ENCODE data around the gene M6PR. TPM values are rescaled to one million over a fixed set of nuclear protein-coding genes. Genes with fewer than 3 reads are reported as not detected.
"Not testable (repeated sequence)": the region's sequence is repeated elsewhere in the genome, so short reads cannot be mapped to it uniquely, and the experiment has no call there.

The M6PR gene
- total RNA-seq, 6 experiments from 2014 or later, result 138 to 160 (median 151) TPM

- DNase-seq, result no peak
- H3K4me1 Mint-ChIP-seq (ENCODE audit: low read depth), result peaks cover 30% of the 10 kb centered on the region
- peaks cover 2% of the 10 kb centered on the region; the same call in 1 of the 2 replicates for H3K27me3 Mint-ChIP-seq (ENCODE audit: insufficient read depth)
- no peaks in the 10 kb centered on the region for H3K9me3 Mint-ChIP-seq
- H3K4me3 Mint-ChIP-seq, result no peak overlapping the region
- no peak overlapping the region for H3K27ac Mint-ChIP-seq
- no peak for TF ChIP-seq CTCF (IDR thresholded peaks at IDR 0.05)
- peaks cover 9% of the 10 kb centered on the region for H3K36me3 Mint-ChIP-seq (ENCODE audit: low read depth)
These were observed 2.7 kb downstream of the M6PR start for GRCh38 chr12:8946733-8947132.

- H3K9me3 Mint-ChIP-seq, result no peaks in the 10 kb centered on the region
- H3K27me3 Mint-ChIP-seq (ENCODE audit: insufficient read depth), result no peaks in the 10 kb centered on the region
- H3K4me3 Mint-ChIP-seq, result no peak overlapping the region
- DNase-seq, result no peak
- peaks cover 9% of the 10 kb centered on the region for H3K36me3 Mint-ChIP-seq (ENCODE audit: low read depth)
- H3K27ac Mint-ChIP-seq, result no peak overlapping the region
- no peak for TF ChIP-seq CTCF (IDR thresholded peaks at IDR 0.05)
- H3K4me1 Mint-ChIP-seq (ENCODE audit: low read depth), result peaks cover 23% of the 10 kb centered on the region
These were observed 5.8 kb downstream of the M6PR start for GRCh38 chr12:8943565-8944186.

- TF ChIP-seq CTCF (IDR thresholded peaks at IDR 0.05), result no peak
- peaks cover 9% of the 10 kb centered on the region for H3K4me1 Mint-ChIP-seq (ENCODE audit: low read depth)
- DNase-seq, result no peak
- H3K36me3 Mint-ChIP-seq (ENCODE audit: low read depth), result peaks cover 3% of the 10 kb centered on the region
- no peak overlapping the region for H3K4me3 Mint-ChIP-seq
- H3K9me3 Mint-ChIP-seq, result no peaks in the 10 kb centered on the region
- no peak overlapping the region for H3K27ac Mint-ChIP-seq
- no peaks in the 10 kb centered on the region for H3K27me3 Mint-ChIP-seq (ENCODE audit: insufficient read depth)
These were observed 7.6 kb downstream of the M6PR start for GRCh38 chr12:8941691-8942478.

GRCh38 chr12:8937842-8938442 lies 11.5 kb downstream of the M6PR start:
- H3K27me3 Mint-ChIP-seq (ENCODE audit: insufficient read depth), result not testable (repeated sequence)

GRCh38 chr12:8936735-8937134 lies 12.7 kb downstream of the M6PR start:
- no peak for TF ChIP-seq CTCF (IDR thresholded peaks at IDR 0.05)
- Mint-ChIP-seq H3K4me3 (no peak overlapping the region), H3K27me3 (ENCODE audit: insufficient read depth) (no peaks in the 10 kb centered on the region), H3K36me3 (ENCODE audit: low read depth) (0 out of 2 replicates have a peak, but pooled peaks cover 7% of the 10 kb centered on the region), H3K27ac (no peak overlapping the region), H3K9me3 (no peaks in the 10 kb centered on the region), H3K4me1 (ENCODE audit: low read depth) (no peaks in the 10 kb centered on the region)
- DNase-seq, result no peak

More at GRCh38 chr12:8937842-8938442, 11.5 kb downstream of the M6PR start:
- not testable (repeated sequence) for DNase-seq; H3K36me3 Mint-ChIP-seq (ENCODE audit: low read depth); H3K4me3 Mint-ChIP-seq; H3K9me3 Mint-ChIP-seq; H3K27ac Mint-ChIP-seq; H3K4me1 Mint-ChIP-seq (ENCODE audit: low read depth)

- H3K27ac Mint-ChIP-seq; H3K36me3 Mint-ChIP-seq (ENCODE audit: low read depth); H3K27me3 Mint-ChIP-seq (ENCODE audit: insufficient read depth); H3K4me3 Mint-ChIP-seq; H3K4me1 Mint-ChIP-seq (ENCODE audit: low read depth); DNase-seq; H3K9me3 Mint-ChIP-seq: not testable (repeated sequence)
These were observed 15.4 kb downstream of the M6PR start for GRCh38 chr12:8934080-8934479.

GRCh38 chr12:8932464-8932863 lies 17.0 kb downstream of the M6PR start:
- H3K4me3 Mint-ChIP-seq; H3K36me3 Mint-ChIP-seq (ENCODE audit: low read depth); DNase-seq; H3K9me3 Mint-ChIP-seq; H3K27me3 Mint-ChIP-seq (ENCODE audit: insufficient read depth); H3K27ac Mint-ChIP-seq; H3K4me1 Mint-ChIP-seq (ENCODE audit: low read depth): not testable (repeated sequence)

- H3K27ac Mint-ChIP-seq; H3K36me3 Mint-ChIP-seq (ENCODE audit: low read depth); H3K4me3 Mint-ChIP-seq; H3K4me1 Mint-ChIP-seq (ENCODE audit: low read depth); DNase-seq; H3K9me3 Mint-ChIP-seq; H3K27me3 Mint-ChIP-seq (ENCODE audit: insufficient read depth): not testable (repeated sequence)
These were observed 18.7 kb downstream of the M6PR start for GRCh38 chr12:8930655-8931323.

All from HFFc6 (cell line).